Activated naive CD4-positive, alpha-beta T cell treated with anti-CD3 and anti-CD28 coated beads, Interleukin-2, amount 50 U/mL, for 24 hours (primary cell): Measurements from ENCODE around the gene CCDC93.

Source experiments
- H3K27ac Mint-ChIP-seq: one replicate; pipeline ENCODE4 v1.8.0; 2021; ENCODE audit warnings: mild to moderate bottlenecking, mixed read lengths
- H3K27me3 Mint-ChIP-seq: one replicate; pipeline ENCODE4 v1.8.0; 2021; ENCODE audit warnings: mixed read lengths
- H3K36me3 Mint-ChIP-seq: one replicate; pipeline ENCODE4 v1.8.0; 2021; ENCODE audit warnings: mixed read lengths
- H3K4me1 Mint-ChIP-seq: one replicate; pipeline ENCODE4 v1.8.0; 2021; ENCODE audit warnings: mixed read lengths
- H3K4me3 Mint-ChIP-seq: one replicate; pipeline ENCODE4 v1.8.0; 2021; ENCODE audit warnings: mild to moderate bottlenecking, mixed read lengths
- H3K9me3 Mint-ChIP-seq: one replicate; pipeline ENCODE4 v1.8.0; 2021; ENCODE audit warnings: mixed read lengths

CCDC93 gene

GRCh38 chr2:117957616-117958015 is 56.3 kb downstream of the CCDC93 start:
- Mint-ChIP-seq H3K4me3 (no peak overlapping the region), H3K27ac (no peak overlapping the region), H3K27me3 (no peaks in the 10 kb centered on the region), H3K9me3 (no peaks in the 10 kb centered on the region), H3K36me3 (peaks cover 31% of the 10 kb centered on the region), H3K4me1 (no peaks in the 10 kb centered on the region)

- no peaks in the 10 kb centered on the region for H3K27me3 Mint-ChIP-seq
- H3K4me3 Mint-ChIP-seq, result no peak overlapping the region
- no peak overlapping the region for H3K27ac Mint-ChIP-seq
- no peaks in the 10 kb centered on the region for H3K4me1 Mint-ChIP-seq
- H3K36me3 Mint-ChIP-seq, result peaks cover 35% of the 10 kb centered on the region
- no peaks in the 10 kb centered on the region for H3K9me3 Mint-ChIP-seq
Observed at GRCh38 chr2:117956036-117956796, 57.7 kb downstream of the CCDC93 start.

GRCh38 chr2:117953231-117953630 is 60.6 kb downstream of the CCDC93 start:
- H3K4me1 Mint-ChIP-seq, result no peaks in the 10 kb centered on the region
- no peak overlapping the region for H3K4me3 Mint-ChIP-seq
- H3K36me3 Mint-ChIP-seq, result peaks cover 36% of the 10 kb centered on the region
- no peaks in the 10 kb centered on the region for H3K27me3 Mint-ChIP-seq
- H3K27ac Mint-ChIP-seq, result no peak overlapping the region
- H3K9me3 Mint-ChIP-seq, result no peaks in the 10 kb centered on the region

GRCh38 chr2:117952701-117953100 is 61.2 kb downstream of the CCDC93 start:
- H3K9me3 Mint-ChIP-seq, result no peaks in the 10 kb centered on the region

GRCh38 chr2:117952228-117952627 is 61.6 kb downstream of the CCDC93 start:
- H3K4me3 Mint-ChIP-seq, result no peak overlapping the region
- no peaks in the 10 kb centered on the region for H3K9me3 Mint-ChIP-seq
- no peaks in the 10 kb centered on the region for H3K27me3 Mint-ChIP-seq
- H3K36me3 Mint-ChIP-seq, result peaks cover 29% of the 10 kb centered on the region
- H3K27ac Mint-ChIP-seq, result no peak overlapping the region
- no peaks in the 10 kb centered on the region for H3K4me1 Mint-ChIP-seq

More at GRCh38 chr2:117952701-117953100, 61.2 kb downstream of the CCDC93 start:
- Mint-ChIP-seq H3K4me1 (no peaks in the 10 kb centered on the region), H3K27ac (no peak overlapping the region), H3K4me3 (no peak overlapping the region), H3K36me3 (peaks cover 32% of the 10 kb centered on the region), H3K27me3 (no peaks in the 10 kb centered on the region)

- Mint-ChIP-seq H3K27ac (no peak overlapping the region), H3K9me3 (no peaks in the 10 kb centered on the region), H3K4me3 (no peak overlapping the region), H3K27me3 (no peaks in the 10 kb centered on the region), H3K4me1 (no peaks in the 10 kb centered on the region), H3K36me3 (peaks cover 31% of the 10 kb centered on the region)
Observed at GRCh38 chr2:117949806-117950205, 64.1 kb downstream of the CCDC93 start.

- no peak overlapping the region for H3K4me3 Mint-ChIP-seq
- no peaks in the 10 kb centered on the region for H3K9me3 Mint-ChIP-seq
- H3K27me3 Mint-ChIP-seq, result no peaks in the 10 kb centered on the region
- H3K4me1 Mint-ChIP-seq, result no peaks in the 10 kb centered on the region
- H3K36me3 Mint-ChIP-seq, result peaks cover 30% of the 10 kb centered on the region
- H3K27ac Mint-ChIP-seq, result peak overlapping the region; percentile 35
Observed at GRCh38 chr2:117948615-117949014, 65.3 kb downstream of the CCDC93 start.

- no peak overlapping the region for H3K4me3 Mint-ChIP-seq
- no peak overlapping the region for H3K27ac Mint-ChIP-seq
- no peaks in the 10 kb centered on the region for H3K9me3 Mint-ChIP-seq
- no peaks in the 10 kb centered on the region for H3K4me1 Mint-ChIP-seq
- no peaks in the 10 kb centered on the region for H3K27me3 Mint-ChIP-seq
- peaks cover 34% of the 10 kb centered on the region for H3K36me3 Mint-ChIP-seq
Observed at GRCh38 chr2:117945296-117945695, 68.6 kb downstream of the CCDC93 start.

GRCh38 chr2:117944816-117945215 is 69.1 kb downstream of the CCDC93 start:
- Mint-ChIP-seq H3K9me3 (no peaks in the 10 kb centered on the region), H3K4me1 (no peaks in the 10 kb centered on the region), H3K36me3 (peaks cover 35% of the 10 kb centered on the region), H3K27me3 (no peaks in the 10 kb centered on the region), H3K4me3 (no peak overlapping the region), H3K27ac (no peak overlapping the region)

GRCh38 chr2:117943013-117943672 is 70.7 kb downstream of the CCDC93 start:
- Mint-ChIP-seq H3K27ac (no peak overlapping the region), H3K4me1 (no peaks in the 10 kb centered on the region), H3K9me3 (no peaks in the 10 kb centered on the region), H3K4me3 (no peak overlapping the region), H3K27me3 (no peaks in the 10 kb centered on the region), H3K36me3 (peaks cover 41% of the 10 kb centered on the region)

GRCh38 chr2:117942551-117942950 is 71.3 kb downstream of the CCDC93 start:
- Mint-ChIP-seq H3K27me3 (no peaks in the 10 kb centered on the region), H3K4me1 (no peaks in the 10 kb centered on the region), H3K27ac (no peak overlapping the region), H3K9me3 (no peaks in the 10 kb centered on the region), H3K36me3 (peaks cover 43% of the 10 kb centered on the region), H3K4me3 (no peak overlapping the region)

GRCh38 chr2:117941693-117942092 is 72.2 kb downstream of the CCDC93 start:
- H3K27ac Mint-ChIP-seq, result no peak overlapping the region

GRCh38 chr2:117940436-117940835 is 73.4 kb downstream of the CCDC93 start:
- Mint-ChIP-seq H3K27me3 (no peaks in the 10 kb centered on the region), H3K27ac (no peak overlapping the region), H3K36me3 (peaks cover 52% of the 10 kb centered on the region)

More at GRCh38 chr2:117941693-117942092, 72.2 kb downstream of the CCDC93 start:
- peaks cover 49% of the 10 kb centered on the region for H3K36me3 Mint-ChIP-seq
- H3K9me3 Mint-ChIP-seq, result no peaks in the 10 kb centered on the region
- H3K4me1 Mint-ChIP-seq, result no peaks in the 10 kb centered on the region
- no peak overlapping the region for H3K4me3 Mint-ChIP-seq
- H3K27me3 Mint-ChIP-seq, result no peaks in the 10 kb centered on the region

GRCh38 chr2:117938611-117939010 is 75.3 kb downstream of the CCDC93 start:
- peaks cover 53% of the 10 kb centered on the region for H3K36me3 Mint-ChIP-seq
- no peaks in the 10 kb centered on the region for H3K4me1 Mint-ChIP-seq
- no peak overlapping the region for H3K27ac Mint-ChIP-seq
- H3K4me3 Mint-ChIP-seq, result no peak overlapping the region
- H3K27me3 Mint-ChIP-seq, result no peaks in the 10 kb centered on the region
- no peaks in the 10 kb centered on the region for H3K9me3 Mint-ChIP-seq

More at GRCh38 chr2:117940436-117940835, 73.4 kb downstream of the CCDC93 start:
- Mint-ChIP-seq H3K4me1 (no peaks in the 10 kb centered on the region), H3K4me3 (no peak overlapping the region), H3K9me3 (no peaks in the 10 kb centered on the region)

GRCh38 chr2:117936871-117937428 is 76.9 kb downstream of the CCDC93 start:
- Mint-ChIP-seq H3K4me3 (no peak overlapping the region), H3K9me3 (no peaks in the 10 kb centered on the region), H3K27me3 (no peaks in the 10 kb centered on the region), H3K4me1 (no peaks in the 10 kb centered on the region), H3K27ac (no peak overlapping the region), H3K36me3 (peaks cover 52% of the 10 kb centered on the region)

GRCh38 chr2:117935954-117936353 is 77.9 kb downstream of the CCDC93 start:
- H3K4me3 Mint-ChIP-seq, result no peak overlapping the region
- H3K36me3 Mint-ChIP-seq, result peaks cover 59% of the 10 kb centered on the region
- H3K9me3 Mint-ChIP-seq, result no peaks in the 10 kb centered on the region
- peaks cover 3% of the 10 kb centered on the region for H3K4me1 Mint-ChIP-seq
- no peak overlapping the region for H3K27ac Mint-ChIP-seq
- no peaks in the 10 kb centered on the region for H3K27me3 Mint-ChIP-seq
